ENCODE measurements around the gene SHISA6. TPM values are rescaled to one million over a fixed set of nuclear protein-coding genes. Genes with fewer than 3 reads are reported as not detected.

Gene SHISA6
- total RNA-seq, 2 experiments from 2014 or later = not detected

- POLR2A ChIA-PET = interaction anchor here (0.6 kb wide), 1 partner anchor 163 kb away, joined by 3 read pairs; no protein-coding TSS in a partner anchor
- Histone ChIP-seq H3K9me3 (ENCODE audit: low read length) (no peaks in the 10 kb centered on the region), H3K4me1 (ENCODE audit: insufficient read depth, low read length, poor library complexity, severe bottlenecking) (no peaks in the 10 kb centered on the region), H3K36me3 (ENCODE audit: insufficient read depth, low read length) (no peaks in the 10 kb centered on the region), H3K9me2 (ENCODE audit: insufficient read depth, low read length) (no peaks in the 10 kb centered on the region), H2AFZ (ENCODE audit: low read length) (no peak overlapping the region), H3K27ac (ENCODE audit: low read depth, low read length, poor library complexity, severe bottlenecking) (no peak overlapping the region), H3K4me3 (ENCODE audit: low read depth, low read length, poor library complexity, severe bottlenecking) (no peak overlapping the region), H4K20me1 (ENCODE audit: insufficient read depth, low read length) (no peaks in the 10 kb centered on the region), H3K4me2 (ENCODE audit: low read length) (no peak overlapping the region), H3K79me2 (ENCODE audit: insufficient read depth, low read depth, low read length) (no peaks in the 10 kb centered on the region)
- CTCF ChIA-PET (ENCODE audit: unreplicated experiment) = no interaction called here
- intact Hi-C loops (cut with micrococcal nuclease; ENCODE audit: unreplicated experiment) = no loop called here
- TF ChIP-seq EZH2phosphoT487 (IDR thresholded peaks at IDR 0.05; ENCODE audit: borderline replicate concordance, low read depth, low read length) = no peak
- TF ChIP-seq CTCF (conservative IDR thresholded peaks at IDR 0.05; ENCODE audit: low read length) = no peak
- BruUV-seq (replicated peaks) = no TSS peak
- DNase-seq (ENCODE audit: low spot score) = no peak
These were observed 89.0 kb downstream of the SHISA6 start for GRCh38 chr17:11330006-11330405.

- no peak for TF ChIP-seq CTCF (conservative IDR thresholded peaks at IDR 0.05; ENCODE audit: low read length)
- TF ChIP-seq EZH2phosphoT487 (IDR thresholded peaks at IDR 0.05; ENCODE audit: borderline replicate concordance, low read depth, low read length) = no peak
- no peak for DNase-seq (ENCODE audit: low spot score)
- intact Hi-C loops (cut with micrococcal nuclease; ENCODE audit: unreplicated experiment) = no loop called here
- no peak overlapping the region for H3K27ac ChIP-seq (ENCODE audit: low read depth, low read length, poor library complexity, severe bottlenecking)
- no peaks in the 10 kb centered on the region for H3K79me2 ChIP-seq (ENCODE audit: insufficient read depth, low read depth, low read length)
- ChIA-PET POLR2A (interaction anchor here (0.6 kb wide), 2 partner anchors 164 to 175 kb away, joined by 3 to 8 read pairs; no protein-coding TSS in a partner anchor), CTCF (ENCODE audit: unreplicated experiment) (no interaction called here)
- no peaks in the 10 kb centered on the region for H3K4me1 ChIP-seq (ENCODE audit: insufficient read depth, low read length, poor library complexity, severe bottlenecking)
- H3K9me3 ChIP-seq (ENCODE audit: low read length) = no peaks in the 10 kb centered on the region
- no peak overlapping the region for H3K4me3 ChIP-seq (ENCODE audit: low read depth, low read length, poor library complexity, severe bottlenecking)
- no peak overlapping the region for H3K4me2 ChIP-seq (ENCODE audit: low read length)
- H2AFZ ChIP-seq (ENCODE audit: low read length) = no peak overlapping the region
- no peaks in the 10 kb centered on the region for H4K20me1 ChIP-seq (ENCODE audit: insufficient read depth, low read length)
- H3K9me2 ChIP-seq (ENCODE audit: insufficient read depth, low read length) = no peaks in the 10 kb centered on the region
- no peaks in the 10 kb centered on the region for H3K36me3 ChIP-seq (ENCODE audit: insufficient read depth, low read length)
- BruUV-seq (replicated peaks) = no TSS peak
These were observed 89.8 kb downstream of the SHISA6 start for GRCh38 chr17:11330826-11331225.

- no peaks in the 10 kb centered on the region for H3K9me2 ChIP-seq (ENCODE audit: insufficient read depth, low read length)
- H4K20me1 ChIP-seq (ENCODE audit: insufficient read depth, low read length) = no peaks in the 10 kb centered on the region
- POLR2A ChIA-PET = no interaction called here
- intact Hi-C loops (cut with micrococcal nuclease; ENCODE audit: unreplicated experiment) = no loop called here
- no peak overlapping the region for H2AFZ ChIP-seq (ENCODE audit: low read length)
- CTCF ChIA-PET (ENCODE audit: unreplicated experiment) = no interaction called here
- no peak overlapping the region for H3K27ac ChIP-seq (ENCODE audit: low read depth, low read length, poor library complexity, severe bottlenecking)
- DNase-seq (ENCODE audit: low spot score) = no peak
- no TSS peak for BruUV-seq (replicated peaks)
- H3K79me2 ChIP-seq (ENCODE audit: insufficient read depth, low read depth, low read length) = no peaks in the 10 kb centered on the region
- TF ChIP-seq CTCF (conservative IDR thresholded peaks at IDR 0.05; ENCODE audit: low read length) = no peak
- no peak for TF ChIP-seq EZH2phosphoT487 (IDR thresholded peaks at IDR 0.05; ENCODE audit: borderline replicate concordance, low read depth, low read length)
- H3K4me3 ChIP-seq (ENCODE audit: low read depth, low read length, poor library complexity, severe bottlenecking) = no peak overlapping the region
- no peaks in the 10 kb centered on the region for H3K36me3 ChIP-seq (ENCODE audit: insufficient read depth, low read length)
- no peaks in the 10 kb centered on the region for H3K4me1 ChIP-seq (ENCODE audit: insufficient read depth, low read length, poor library complexity, severe bottlenecking)
- no peaks in the 10 kb centered on the region for H3K9me3 ChIP-seq (ENCODE audit: low read length)
- no peak overlapping the region for H3K4me2 ChIP-seq (ENCODE audit: low read length)
These were observed 90.8 kb downstream of the SHISA6 start for GRCh38 chr17:11331547-11332513.
